Body of pancreas (tissue), 4 donors: Measurements from ENCODE around the gene OTUB1.

ENCODE experiments used
- POLR2A ChIP-seq, 3 donors: fragments of 450-650 bp; IDR thresholded peaks; one replicate each; pipeline ENCODE4 v1.6.1; 2016; ENCODE audit warnings: antibody characterized with exemption in 3 of 3, mild to moderate bottlenecking in 2 of 3
- TF ChIP-seq, protein P1 (sequence below), 7 experiments: fragments of 450-650 bp in 4 of 7; fragments of 200-600 bp in 3 of 7; sonication (generic) in 3 of 7; IDR thresholded peaks; one replicate each; pipeline ENCODE4 v1.5.1; 2016 to 2019; ENCODE audit warnings: antibody characterized with exemption in 7 of 7

DNA sequence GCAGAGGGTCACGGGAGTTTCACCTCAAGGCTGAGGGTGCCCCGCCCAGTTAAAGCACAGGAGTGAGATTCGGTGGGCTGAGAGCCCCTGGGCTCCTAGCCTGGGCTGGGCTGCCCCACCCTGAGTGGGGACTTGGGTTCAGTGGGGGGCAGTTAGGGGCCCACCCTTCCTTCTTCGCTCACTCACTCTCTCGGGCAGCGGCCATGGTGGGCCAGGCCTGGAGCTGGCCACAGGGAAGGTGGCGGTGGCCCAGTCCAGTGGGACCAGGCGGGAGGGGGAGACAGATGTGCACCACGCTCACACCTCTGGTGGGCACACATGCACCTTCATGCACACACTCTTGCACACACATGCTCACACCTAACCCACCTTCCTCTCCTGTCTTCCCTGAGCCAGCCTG is 55.6 kb downstream of the OTUB1 start:
- TF ChIP-seq POLR2A (IDR thresholded peaks at IDR 0.05), result no peak
- TF ChIP-seq, protein P1, sequence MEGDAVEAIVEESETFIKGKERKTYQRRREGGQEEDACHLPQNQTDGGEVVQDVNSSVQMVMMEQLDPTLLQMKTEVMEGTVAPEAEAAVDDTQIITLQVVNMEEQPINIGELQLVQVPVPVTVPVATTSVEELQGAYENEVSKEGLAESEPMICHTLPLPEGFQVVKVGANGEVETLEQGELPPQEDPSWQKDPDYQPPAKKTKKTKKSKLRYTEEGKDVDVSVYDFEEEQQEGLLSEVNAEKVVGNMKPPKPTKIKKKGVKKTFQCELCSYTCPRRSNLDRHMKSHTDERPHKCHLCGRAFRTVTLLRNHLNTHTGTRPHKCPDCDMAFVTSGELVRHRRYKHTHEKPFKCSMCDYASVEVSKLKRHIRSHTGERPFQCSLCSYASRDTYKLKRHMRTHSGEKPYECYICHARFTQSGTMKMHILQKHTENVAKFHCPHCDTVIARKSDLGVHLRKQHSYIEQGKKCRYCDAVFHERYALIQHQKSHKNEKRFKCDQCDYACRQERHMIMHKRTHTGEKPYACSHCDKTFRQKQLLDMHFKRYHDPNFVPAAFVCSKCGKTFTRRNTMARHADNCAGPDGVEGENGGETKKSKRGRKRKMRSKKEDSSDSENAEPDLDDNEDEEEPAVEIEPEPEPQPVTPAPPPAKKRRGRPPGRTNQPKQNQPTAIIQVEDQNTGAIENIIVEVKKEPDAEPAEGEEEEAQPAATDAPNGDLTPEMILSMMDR (IDR thresholded peaks at IDR 0.05), result no peak
